Measurements from ENCODE around the gene ADORA2A. TPM values are rescaled to one million over a fixed set of nuclear protein-coding genes. Genes with fewer than 3 reads are reported as not detected.

The ADORA2A gene
- total RNA-seq, 1 experiment from 2014 or later: 8.7 TPM

- Histone ChIP-seq H3K36me3 (peaks cover 5% of the 10 kb centered on the region), H3K4me1 (0 out of 2 replicates have a peak, but pooled peaks cover 2% of the 10 kb centered on the region), H3K9me3 (replicated peaks) (no peaks in the 10 kb centered on the region), H3K27me3 (no peaks in the 10 kb centered on the region), H3K4me3 (no peak overlapping the region), H3K27ac (no peak overlapping the region)
- no peak for DNase-seq
These were observed 17.1 kb upstream of the ADORA2A start for GRCh38 chr22:24410110-24410856.

- DNase-seq: no peak
- H3K4me1 ChIP-seq: peaks cover 4% of the 10 kb centered on the region; the same call in 1 of the 2 replicates
- H3K9me3 ChIP-seq (replicated peaks): no peaks in the 10 kb centered on the region
- no peaks in the 10 kb centered on the region for H3K27me3 ChIP-seq
- no peak overlapping the region for H3K27ac ChIP-seq
- H3K4me3 ChIP-seq: no peak overlapping the region
- peaks cover 4% of the 10 kb centered on the region; the same call in 1 of the 2 replicates for H3K36me3 ChIP-seq
These were observed 16.0 kb upstream of the ADORA2A start for GRCh38 chr22:24411256-24412004.

- DNase-seq: no peak
- H3K9me3 ChIP-seq (replicated peaks): no peaks in the 10 kb centered on the region
- peaks cover 4% of the 10 kb centered on the region; the same call in 1 of the 2 replicates for H3K4me1 ChIP-seq
- H3K4me3 ChIP-seq: no peak overlapping the region
- no peak overlapping the region for H3K27ac ChIP-seq
- peaks cover 4% of the 10 kb centered on the region; the same call in 1 of the 2 replicates for H3K36me3 ChIP-seq
- H3K27me3 ChIP-seq: no peaks in the 10 kb centered on the region
These were observed 15.1 kb upstream of the ADORA2A start for GRCh38 chr22:24412274-24412673.

GRCh38 chr22:24413271-24413670 is 14.1 kb upstream of the ADORA2A start:
- H3K36me3 ChIP-seq: peaks cover 4% of the 10 kb centered on the region; the same call in 1 of the 2 replicates

GRCh38 chr22:24413736-24414385 is 13.5 kb upstream of the ADORA2A start:
- Histone ChIP-seq H3K36me3 (peaks cover 4% of the 10 kb centered on the region; the same call in 1 of the 2 replicates), H3K4me3 (no peak overlapping the region), H3K4me1 (peaks cover 4% of the 10 kb centered on the region; the same call in 1 of the 2 replicates), H3K27ac (no peak overlapping the region), H3K9me3 (replicated peaks) (no peaks in the 10 kb centered on the region), H3K27me3 (no peaks in the 10 kb centered on the region)
- DNase-seq: no peak

More at GRCh38 chr22:24413271-24413670, 14.1 kb upstream of the ADORA2A start:
- no peaks in the 10 kb centered on the region for H3K27me3 ChIP-seq
- no peak overlapping the region for H3K27ac ChIP-seq
- peaks cover 4% of the 10 kb centered on the region; the same call in 1 of the 2 replicates for H3K4me1 ChIP-seq
- no peak for DNase-seq
- no peaks in the 10 kb centered on the region for H3K9me3 ChIP-seq (replicated peaks)
- no peak overlapping the region for H3K4me3 ChIP-seq

GRCh38 chr22:24414523-24414922 is 12.9 kb upstream of the ADORA2A start:
- H3K4me1 ChIP-seq: peaks cover 4% of the 10 kb centered on the region; the same call in 1 of the 2 replicates
- H3K36me3 ChIP-seq: peaks cover 4% of the 10 kb centered on the region; the same call in 1 of the 2 replicates
- H3K4me3 ChIP-seq: no peak overlapping the region
- no peaks in the 10 kb centered on the region for H3K9me3 ChIP-seq (replicated peaks)
- H3K27ac ChIP-seq: no peak overlapping the region
- H3K27me3 ChIP-seq: no peaks in the 10 kb centered on the region
- DNase-seq: no peak

- DNase-seq: no peak
- no peak overlapping the region for H3K27ac ChIP-seq
- no peak overlapping the region for H3K4me3 ChIP-seq
- H3K4me1 ChIP-seq: peaks cover 4% of the 10 kb centered on the region; the same call in 1 of the 2 replicates
- H3K27me3 ChIP-seq: no peaks in the 10 kb centered on the region
- H3K9me3 ChIP-seq (replicated peaks): no peaks in the 10 kb centered on the region
- peaks cover 4% of the 10 kb centered on the region; the same call in 1 of the 2 replicates for H3K36me3 ChIP-seq
These were observed 12.1 kb upstream of the ADORA2A start for GRCh38 chr22:24414984-24415945.

- DNase-seq: no peak
- Histone ChIP-seq H3K4me3 (no peak overlapping the region), H3K9me3 (replicated peaks) (no peaks in the 10 kb centered on the region), H3K27ac (no peak overlapping the region), H3K4me1 (peaks cover 4% of the 10 kb centered on the region; the same call in 1 of the 2 replicates), H3K36me3 (peaks cover 4% of the 10 kb centered on the region; the same call in 1 of the 2 replicates), H3K27me3 (no peaks in the 10 kb centered on the region)
These were observed 11.3 kb upstream of the ADORA2A start for GRCh38 chr22:24416095-24416494.

- no peak for DNase-seq
- no peak overlapping the region for H3K4me3 ChIP-seq
- no peak overlapping the region for H3K27ac ChIP-seq
- H3K27me3 ChIP-seq: no peaks in the 10 kb centered on the region
- H3K4me1 ChIP-seq: peaks cover 4% of the 10 kb centered on the region; the same call in 1 of the 2 replicates
- H3K9me3 ChIP-seq (replicated peaks): no peaks in the 10 kb centered on the region
- H3K36me3 ChIP-seq: peaks cover 4% of the 10 kb centered on the region; the same call in 1 of the 2 replicates
These were observed 10.8 kb upstream of the ADORA2A start for GRCh38 chr22:24416611-24417010.

- no peaks in the 10 kb centered on the region for H3K9me3 ChIP-seq (replicated peaks)
- peaks cover 4% of the 10 kb centered on the region; the same call in 1 of the 2 replicates for H3K4me1 ChIP-seq
- no peak overlapping the region for H3K4me3 ChIP-seq
- DNase-seq: no peak
- no peak overlapping the region for H3K27ac ChIP-seq
- peaks cover 4% of the 10 kb centered on the region; the same call in 1 of the 2 replicates for H3K36me3 ChIP-seq
- H3K27me3 ChIP-seq: no peaks in the 10 kb centered on the region
These were observed 10.2 kb upstream of the ADORA2A start for GRCh38 chr22:24417200-24417599.

- H3K4me1 ChIP-seq: peaks cover 4% of the 10 kb centered on the region; the same call in 1 of the 2 replicates
- H3K9me3 ChIP-seq (replicated peaks): no peaks in the 10 kb centered on the region
- H3K4me3 ChIP-seq: no peak overlapping the region
- no peak overlapping the region for H3K27ac ChIP-seq
- no peaks in the 10 kb centered on the region for H3K27me3 ChIP-seq
- DNase-seq: no peak
- H3K36me3 ChIP-seq: peaks cover 4% of the 10 kb centered on the region; the same call in 1 of the 2 replicates
These were observed 9.3 kb upstream of the ADORA2A start for GRCh38 chr22:24417901-24418641.

- Histone ChIP-seq H3K9me3 (replicated peaks) (no peaks in the 10 kb centered on the region), H3K27ac (no peak overlapping the region), H3K4me3 (no peak overlapping the region), H3K27me3 (no peaks in the 10 kb centered on the region), H3K4me1 (peaks cover 4% of the 10 kb centered on the region; the same call in 1 of the 2 replicates), H3K36me3 (peaks cover 4% of the 10 kb centered on the region; the same call in 1 of the 2 replicates)
- no peak for DNase-seq
These were observed 8.5 kb upstream of the ADORA2A start for GRCh38 chr22:24418786-24419474.

Measured in SJCRH30 (cell line).